WI38 (cell line): Measurements from ENCODE around the gene MAGI1.

Source experiments
- H3K4me3 ChIP-seq: 2 replicates; pipeline ENCODE4 v1.5.1; 2011; ENCODE audit warnings: low read depth, mild to moderate bottlenecking, control low read depth, low read length
- CTCF ChIP-seq: IDR thresholded peaks from 2 replicates; pipeline ENCODE4 v1.5.1; 2012; ENCODE audit warnings: low read depth, mild to moderate bottlenecking, control low read depth, low read length

Gene MAGI1

GRCh38 chr3:65828706-65829105, 210.0 kb downstream of the MAGI1 start:
- no peak for TF ChIP-seq CTCF
- no peak overlapping the region for H3K4me3 ChIP-seq

GRCh38 chr3:65827076-65827475, 211.6 kb downstream of the MAGI1 start:
- no peak for TF ChIP-seq CTCF
- no peak overlapping the region for H3K4me3 ChIP-seq

- H3K4me3 ChIP-seq = no peak overlapping the region
Measured at GRCh38 chr3:65824166-65824565, 214.6 kb downstream of the MAGI1 start.

GRCh38 chr3:65820600-65820999, 218.1 kb downstream of the MAGI1 start:
- no peak overlapping the region for H3K4me3 ChIP-seq
- TF ChIP-seq CTCF = no peak

More at GRCh38 chr3:65824166-65824565, 214.6 kb downstream of the MAGI1 start:
- TF ChIP-seq CTCF = no peak

- no peak for TF ChIP-seq CTCF
- no peak overlapping the region for H3K4me3 ChIP-seq
Measured at GRCh38 chr3:65819896-65820295, 218.8 kb downstream of the MAGI1 start.

GRCh38 chr3:65817553-65818126, 221.1 kb downstream of the MAGI1 start:
- H3K4me3 ChIP-seq = no peak overlapping the region
- TF ChIP-seq CTCF = no peak

GRCh38 chr3:65816208-65816607, 222.5 kb downstream of the MAGI1 start:
- no peak overlapping the region for H3K4me3 ChIP-seq
- TF ChIP-seq CTCF = no peak
